Smooth muscle cell (in vitro differentiated cells): Measurements from ENCODE around the gene TOMM20. TPM values are rescaled to one million over a fixed set of nuclear protein-coding genes. Genes with fewer than 3 reads are reported as not detected.
A peak's percentile ranks its signal among the peaks of the same experiment; 100 is the strongest.

ENCODE experiments used
- DNase-seq: peaks from one replicate; lab custom pipeline; 2025; ENCODE audit not compliant: unreplicated experiment; lab: John Stamatoyannopoulos, UW
- H2AFZ ChIP-seq: fragments of 200-600 bp; sonication (generic); 2 replicates; pipeline ENCODE4 v1.6.0; 2016; ENCODE audit warnings: antibody characterized with exemption, low read depth, mild to moderate bottlenecking
- H3F3A ChIP-seq: fragments of 200-600 bp; sonication (generic); 2 replicates; pipeline ENCODE4 v1.6.0; 2017; ENCODE audit warnings: antibody characterized with exemption, low read depth
- H3K27ac ChIP-seq: fragments of 200-600 bp; sonication (generic); 2 replicates; pipeline ENCODE4 v1.5.1; 2016; ENCODE audit warnings: low read depth, mild to moderate bottlenecking
- H3K27me3 ChIP-seq: fragments of 200-600 bp; sonication (generic); 2 replicates; pipeline ENCODE4 v1.6.1; 2016; ENCODE audit warnings: low read depth, mild to moderate bottlenecking
- H3K36me3 ChIP-seq: fragments of 200-600 bp; sonication (generic); 2 replicates; pipeline ENCODE4 v1.5.1; 2016; ENCODE audit warnings: low read depth
- H3K4me1 ChIP-seq: fragments of 200-600 bp; sonication (generic); 2 replicates; pipeline ENCODE4 v1.5.1; 2016; ENCODE audit warnings: low read depth
- H3K4me2 ChIP-seq: fragments of 200-600 bp; sonication (generic); 2 replicates; pipeline ENCODE4 v1.6.0; 2016; ENCODE audit warnings: mild to moderate bottlenecking
- H3K4me3 ChIP-seq: fragments of 200-600 bp; sonication (generic); 2 replicates; pipeline ENCODE4 v1.5.1; 2016; ENCODE audit warnings: mild to moderate bottlenecking
- H3K79me2 ChIP-seq: fragments of 200-600 bp; sonication (generic); 2 replicates; pipeline ENCODE4 v1.6.0; 2016; ENCODE audit warnings: low read depth, mild to moderate bottlenecking
- H3K9ac ChIP-seq: fragments of 200-600 bp; sonication (generic); 2 replicates; pipeline ENCODE4 v1.6.0; 2016; ENCODE audit warnings: low read depth
- H3K9me3 ChIP-seq: fragments of 200-600 bp; sonication (generic); replicated peaks from 2 replicates; pipeline ENCODE4 v1.5.1; 2016; ENCODE audit warnings: low read depth
- H4K20me1 ChIP-seq: fragments of 200-600 bp; sonication (generic); 2 replicates; pipeline ENCODE4 v1.6.0; 2016; ENCODE audit warnings: low read depth
- WGBS: methylation state at CpG from one replicate; pipeline ENCODE4 v1.1.7; 2016; ENCODE audit warnings: low lambda C conversion rate; 5-methylcytosine and 5-hydroxymethylcytosine counted together
- polyA plus RNA-seq: library from polyadenylated mRNA; unstranded; fragments of >200 nt; fragmentation: Nextera tagmentation; extraction: Ambion mirVana; gene quantifications from 2 replicates; pipeline ENCODE4 v1.2.1, GENCODE V29; 2016
- total RNA-seq: library from RNA; depleted of rRNA; stranded (reverse); fragments of >200 nt; gene quantifications from 2 replicates; pipeline ENCODE4 v1.2.3, GENCODE V29; 2014
- TF ChIP-seq, protein P1 (sequence below): fragments of 200-600 bp; sonication (generic); IDR thresholded peaks from 2 replicates; pipeline ENCODE4 v1.5.1; 2017; ENCODE audit warnings: borderline replicate concordance, mild to moderate bottlenecking, antibody characterized with exemption; ENCODE audit not compliant: insufficient read depth, poor library complexity, severe bottlenecking

TOMM20 gene
- total and polyA plus RNA-seq, 2 experiments from 2014 or later = 46.1 to 82.1 TPM

DNA sequence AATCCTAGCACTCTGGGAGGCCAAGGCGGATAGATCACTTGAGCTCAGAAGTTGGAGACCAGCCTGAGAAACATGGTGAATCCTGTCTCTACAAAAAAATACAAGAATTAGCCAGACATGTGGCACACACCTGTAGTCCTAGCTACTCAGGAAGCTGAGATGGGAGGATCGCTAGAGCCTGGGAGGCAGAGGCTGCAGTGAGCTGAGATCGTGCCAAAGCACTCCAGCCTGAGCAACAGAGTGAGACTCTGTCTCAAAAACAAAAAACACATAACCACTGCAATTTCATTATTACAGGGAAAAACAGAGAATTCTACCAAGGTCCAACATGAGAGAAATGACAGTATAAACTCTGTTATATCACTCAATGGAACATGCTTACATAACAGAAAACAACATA is 4.4 kb upstream of the TOMM20 start:
- Histone ChIP-seq H3K36me3 (peaks cover 27% of the 10 kb centered on the region), H3K4me2 (no peak overlapping the region), H3K9me3 (no peaks in the 10 kb centered on the region), H3F3A (peaks cover 3% of the 10 kb centered on the region), H3K79me2 (peaks cover 5% of the 10 kb centered on the region), H3K9ac (no peak overlapping the region), H2AFZ (no peak overlapping the region), H3K4me1 (no peaks in the 10 kb centered on the region), H3K27ac (no peak overlapping the region), H3K27me3 (no peaks in the 10 kb centered on the region), H3K4me3 (no peak overlapping the region), H4K20me1 (peaks cover 3% of the 10 kb centered on the region)
- WGBS = 98% methylated on average over 3 of the region's 3 CpGs
- TF ChIP-seq, protein P1, sequence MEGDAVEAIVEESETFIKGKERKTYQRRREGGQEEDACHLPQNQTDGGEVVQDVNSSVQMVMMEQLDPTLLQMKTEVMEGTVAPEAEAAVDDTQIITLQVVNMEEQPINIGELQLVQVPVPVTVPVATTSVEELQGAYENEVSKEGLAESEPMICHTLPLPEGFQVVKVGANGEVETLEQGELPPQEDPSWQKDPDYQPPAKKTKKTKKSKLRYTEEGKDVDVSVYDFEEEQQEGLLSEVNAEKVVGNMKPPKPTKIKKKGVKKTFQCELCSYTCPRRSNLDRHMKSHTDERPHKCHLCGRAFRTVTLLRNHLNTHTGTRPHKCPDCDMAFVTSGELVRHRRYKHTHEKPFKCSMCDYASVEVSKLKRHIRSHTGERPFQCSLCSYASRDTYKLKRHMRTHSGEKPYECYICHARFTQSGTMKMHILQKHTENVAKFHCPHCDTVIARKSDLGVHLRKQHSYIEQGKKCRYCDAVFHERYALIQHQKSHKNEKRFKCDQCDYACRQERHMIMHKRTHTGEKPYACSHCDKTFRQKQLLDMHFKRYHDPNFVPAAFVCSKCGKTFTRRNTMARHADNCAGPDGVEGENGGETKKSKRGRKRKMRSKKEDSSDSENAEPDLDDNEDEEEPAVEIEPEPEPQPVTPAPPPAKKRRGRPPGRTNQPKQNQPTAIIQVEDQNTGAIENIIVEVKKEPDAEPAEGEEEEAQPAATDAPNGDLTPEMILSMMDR = no peak
- DNase-seq = no peak

DNA sequence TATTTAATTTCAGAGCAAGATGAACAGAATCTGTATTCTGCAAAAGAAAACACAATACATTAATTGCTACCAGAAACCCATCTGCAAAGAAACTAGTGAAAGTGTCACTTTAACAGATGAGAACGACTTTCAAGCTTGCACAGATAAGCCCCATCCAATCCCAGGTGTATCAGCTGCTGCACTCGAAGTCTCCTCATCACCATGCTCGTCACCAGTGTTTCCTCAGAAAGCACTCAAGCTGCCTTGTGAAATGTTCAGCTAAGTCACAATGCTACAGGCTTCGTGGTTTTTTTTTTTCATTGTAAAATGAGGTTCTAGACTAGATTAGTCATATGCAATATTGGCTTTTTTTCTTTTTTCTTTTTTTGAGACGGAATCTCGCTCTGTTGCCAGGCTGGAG is 3.3 kb upstream of the TOMM20 start:
- peaks cover 25% of the 10 kb centered on the region for H3K36me3 ChIP-seq
- DNase-seq = no peak
- TF ChIP-seq, protein P1 = no peak

DNA sequence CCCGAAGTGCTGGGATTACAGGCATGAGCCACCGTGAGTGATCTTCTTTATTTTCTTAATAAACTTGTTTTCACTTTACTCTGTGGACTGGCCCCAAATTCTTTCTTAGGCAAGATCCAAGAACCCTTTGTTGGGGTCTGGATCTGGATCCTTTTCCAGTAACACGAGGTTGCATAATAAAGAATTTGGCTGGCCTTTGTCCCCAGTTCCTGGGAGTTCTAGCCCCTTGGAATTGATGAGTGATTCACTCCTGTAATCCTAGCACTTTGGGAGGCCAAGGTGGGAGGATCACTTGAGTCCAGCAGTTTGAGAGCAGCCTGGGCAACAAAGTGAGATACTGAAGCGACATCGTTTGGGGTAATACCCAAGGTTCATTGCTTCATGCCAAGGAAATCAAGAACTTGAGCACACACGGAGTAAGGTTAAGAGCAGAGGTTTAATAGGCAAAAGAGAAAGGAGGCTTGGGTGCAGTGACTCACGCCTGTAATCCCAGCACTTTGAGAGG is 2.2 kb upstream of the TOMM20 start:
- H3K9ac ChIP-seq = no peak overlapping the region
- 89% methylated on average over 7 of the region's 7 CpGs for WGBS
- peaks cover 13% of the 10 kb centered on the region for H3K4me1 ChIP-seq
- peaks cover 28% of the 10 kb centered on the region for H3K79me2 ChIP-seq
- H3K36me3 ChIP-seq = peaks cover 19% of the 10 kb centered on the region
- no peak overlapping the region for H3K27ac ChIP-seq
- no peaks in the 10 kb centered on the region for H3K27me3 ChIP-seq
- no peaks in the 10 kb centered on the region for H3K9me3 ChIP-seq
- H4K20me1 ChIP-seq = peaks cover 26% of the 10 kb centered on the region
- no peak overlapping the region for H3K4me2 ChIP-seq
- TF ChIP-seq, protein P1 = no peak
- H3F3A ChIP-seq = peaks cover 3% of the 10 kb centered on the region
- no peak for DNase-seq
- H2AFZ ChIP-seq = no peak overlapping the region
- no peak overlapping the region for H3K4me3 ChIP-seq

More for the DNA sequence above, 3.3 kb upstream of the TOMM20 start:
- Histone ChIP-seq H4K20me1 (peaks cover 14% of the 10 kb centered on the region), H3K4me1 (peaks cover 3% of the 10 kb centered on the region), H3F3A (peaks cover 3% of the 10 kb centered on the region), H2AFZ (no peak overlapping the region), H3K27ac (no peak overlapping the region), H3K27me3 (no peaks in the 10 kb centered on the region), H3K79me2 (peaks cover 17% of the 10 kb centered on the region), H3K9me3 (no peaks in the 10 kb centered on the region), H3K4me3 (no peak overlapping the region), H3K4me2 (no peak overlapping the region), H3K9ac (no peak overlapping the region)
- WGBS = 97% methylated on average over 6 of the region's 6 CpGs

DNA sequence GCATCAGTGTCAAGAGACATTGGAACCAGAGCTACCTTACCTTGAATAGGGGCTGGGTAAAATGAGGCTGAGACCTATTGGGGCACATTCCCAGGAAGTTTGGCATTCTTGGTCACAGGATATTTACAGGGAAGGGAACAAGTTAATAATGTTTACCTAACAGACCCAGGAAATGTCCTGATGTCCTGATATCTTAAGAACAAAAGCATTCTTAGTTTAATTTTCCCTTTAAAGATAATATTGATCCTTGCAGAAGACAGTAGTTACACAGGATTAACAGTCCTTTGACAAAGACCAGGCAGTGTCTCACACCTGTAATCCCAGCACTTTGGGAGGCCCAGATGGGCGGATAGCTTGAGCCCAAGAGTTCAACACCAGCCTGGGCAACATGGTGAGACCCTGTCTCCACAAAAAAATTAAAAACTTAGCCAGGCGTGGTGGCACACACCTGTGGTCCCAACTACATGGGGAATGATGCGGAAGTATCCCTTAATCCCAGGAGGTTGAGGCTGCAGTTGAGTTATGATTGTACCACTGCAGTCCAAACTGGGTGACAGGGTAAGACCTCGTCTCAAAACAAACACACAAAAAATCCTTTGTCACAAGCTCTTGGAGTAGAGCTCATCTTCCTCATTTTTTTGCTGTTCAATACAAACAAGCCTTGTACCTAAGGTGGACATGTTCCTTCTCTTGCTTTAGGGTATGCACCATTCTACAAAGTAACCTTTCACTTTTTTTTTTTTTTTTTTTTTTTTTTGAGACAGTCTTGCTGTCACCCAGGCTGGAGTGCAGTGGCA is 1.3 kb upstream of the TOMM20 start:
- H2AFZ ChIP-seq = no peak overlapping the region
- H3K36me3 ChIP-seq = peaks cover 10% of the 10 kb centered on the region

More for the DNA sequence above, 1.3 kb upstream of the TOMM20 start:
- no peak overlapping the region for H3K4me2 ChIP-seq
- peaks cover 36% of the 10 kb centered on the region for H3K79me2 ChIP-seq
- no peaks in the 10 kb centered on the region for H3K9me3 ChIP-seq
- TF ChIP-seq, protein P1 = no peak
- peaks cover 13% of the 10 kb centered on the region for H3K4me1 ChIP-seq
- H3K9ac ChIP-seq = no peak overlapping the region
- H3K27ac ChIP-seq = peak overlapping the region; percentile 94
- peaks cover 3% of the 10 kb centered on the region for H3F3A ChIP-seq
- peaks cover 34% of the 10 kb centered on the region for H4K20me1 ChIP-seq
- no peak for DNase-seq
- WGBS = 95% methylated on average over 4 of the region's 4 CpGs
- H3K27me3 ChIP-seq = no peaks in the 10 kb centered on the region
- H3K4me3 ChIP-seq = no peak overlapping the region
